Suprapubic skin (tissue), 4 donors: ENCODE measurements around the gene MEIS1. TPM values are rescaled to one million over a fixed set of nuclear protein-coding genes. Genes with fewer than 3 reads are reported as not detected.

Experiments used
- DNase-seq, 2 donors: peaks; one replicate each; pipeline ENCODE4 v3.0.0-alpha.2; 2019; ENCODE audit warnings: low spot score in 2 of 2
- H3K27ac ChIP-seq: fragments of 200-600 bp; sonication (generic); one replicate; pipeline ENCODE4 v1.5.1; 2019
- H3K27me3 ChIP-seq: fragments of 200-600 bp; sonication (generic); one replicate; pipeline ENCODE4 v1.5.1; 2019
- H3K36me3 ChIP-seq: fragments of 200-600 bp; sonication (generic); one replicate; pipeline ENCODE4 v1.5.1; 2019
- H3K4me1 ChIP-seq: fragments of 200-600 bp; sonication (generic); one replicate; pipeline ENCODE4 v1.5.1; 2019
- H3K4me3 ChIP-seq: fragments of 200-600 bp; sonication (generic); one replicate; pipeline ENCODE4 v1.5.1; 2019; ENCODE audit warnings: mild to moderate bottlenecking
- H3K9me3 ChIP-seq: fragments of 200-600 bp; sonication (generic); one replicate; pipeline ENCODE4 v1.5.1; 2019
- CTCF ChIP-seq, 2 donors: fragments of 200-600 bp in 1 of 2; fragments of 450-650 bp in 1 of 2; sonication (generic) in 1 of 2; IDR thresholded peaks; one replicate each; pipeline ENCODE4 v1.5.1; 2016 to 2019; ENCODE audit warnings: antibody characterized with exemption in 2 of 2, mild to moderate bottlenecking in 1 of 2, moderate library complexity in 1 of 2
- EP300 ChIP-seq: sonication (generic); formaldehyde crosslinking; IDR thresholded peaks from one replicate; pipeline ENCODE4 v1.6.1; 2017; ENCODE audit warnings: antibody characterized with exemption
- POLR2A ChIP-seq, 2 donors: fragments of 450-650 bp; IDR thresholded peaks; one replicate each; pipeline ENCODE4 v1.6.1; 2017; ENCODE audit warnings: antibody characterized with exemption in 2 of 2, mild to moderate bottlenecking in 2 of 2, moderate library complexity in 2 of 2
- POLR2AphosphoS5 ChIP-seq, 3 donors: sonication (generic); formaldehyde crosslinking; IDR thresholded peaks; one replicate each; pipeline ENCODE4 v1.6.1; 2017; ENCODE audit warnings: antibody characterized with exemption in 3 of 3
- WGBS: methylation state at CpG from one replicate; pipeline ENCODE4 v1.1.5; 2018; 5-methylcytosine and 5-hydroxymethylcytosine counted together
- total RNA-seq, 4 donors: library from RNA; depleted of rRNA; stranded (reverse); fragments of >200 nt; gene quantifications; one replicate each; pipeline ENCODE4 v1.1.0, GENCODE V29; 2016

Gene MEIS1
- total RNA-seq, 4 donors from 2014 or later = 12.7 to 28.0 (median 20.3) TPM

GRCh38 chr2:66442516-66443185 is 7.7 kb downstream of the MEIS1 start:
- Histone ChIP-seq H3K27ac (no peak overlapping the region), H3K4me1 (peaks cover 11% of the 10 kb centered on the region), H3K9me3 (no peaks in the 10 kb centered on the region), H3K4me3 (peak overlapping the region; percentile 25), H3K27me3 (peaks cover 15% of the 10 kb centered on the region), H3K36me3 (peaks cover 21% of the 10 kb centered on the region)
- no peak for DNase-seq
- 77% methylated on average over 10 of the region's 10 CpGs for WGBS
- no peak for TF ChIP-seq POLR2A (IDR thresholded peaks at IDR 0.05)
- TF ChIP-seq POLR2AphosphoS5 (IDR thresholded peaks at IDR 0.05) = no peak
- TF ChIP-seq CTCF (IDR thresholded peaks at IDR 0.05) = no peak
- no peak for TF ChIP-seq EP300

- DNase-seq = peak in 1 of 2 donors; percentile 59
- Histone ChIP-seq H3K27ac (peak overlapping the region; percentile 35), H3K4me3 (peak overlapping the region; percentile 25), H3K36me3 (peaks cover 21% of the 10 kb centered on the region), H3K9me3 (no peaks in the 10 kb centered on the region), H3K27me3 (peaks cover 14% of the 10 kb centered on the region), H3K4me1 (peaks cover 11% of the 10 kb centered on the region)
- TF ChIP-seq POLR2A (IDR thresholded peaks at IDR 0.05) = no peak
- TF ChIP-seq POLR2AphosphoS5 (IDR thresholded peaks at IDR 0.05) = no peak
- no peak for TF ChIP-seq CTCF (IDR thresholded peaks at IDR 0.05)
- no peak for TF ChIP-seq EP300
- WGBS = 71% methylated on average over 17 of the region's 17 CpGs
These were observed 8.5 kb downstream of the MEIS1 start for GRCh38 chr2:66443186-66443978.

DNA sequence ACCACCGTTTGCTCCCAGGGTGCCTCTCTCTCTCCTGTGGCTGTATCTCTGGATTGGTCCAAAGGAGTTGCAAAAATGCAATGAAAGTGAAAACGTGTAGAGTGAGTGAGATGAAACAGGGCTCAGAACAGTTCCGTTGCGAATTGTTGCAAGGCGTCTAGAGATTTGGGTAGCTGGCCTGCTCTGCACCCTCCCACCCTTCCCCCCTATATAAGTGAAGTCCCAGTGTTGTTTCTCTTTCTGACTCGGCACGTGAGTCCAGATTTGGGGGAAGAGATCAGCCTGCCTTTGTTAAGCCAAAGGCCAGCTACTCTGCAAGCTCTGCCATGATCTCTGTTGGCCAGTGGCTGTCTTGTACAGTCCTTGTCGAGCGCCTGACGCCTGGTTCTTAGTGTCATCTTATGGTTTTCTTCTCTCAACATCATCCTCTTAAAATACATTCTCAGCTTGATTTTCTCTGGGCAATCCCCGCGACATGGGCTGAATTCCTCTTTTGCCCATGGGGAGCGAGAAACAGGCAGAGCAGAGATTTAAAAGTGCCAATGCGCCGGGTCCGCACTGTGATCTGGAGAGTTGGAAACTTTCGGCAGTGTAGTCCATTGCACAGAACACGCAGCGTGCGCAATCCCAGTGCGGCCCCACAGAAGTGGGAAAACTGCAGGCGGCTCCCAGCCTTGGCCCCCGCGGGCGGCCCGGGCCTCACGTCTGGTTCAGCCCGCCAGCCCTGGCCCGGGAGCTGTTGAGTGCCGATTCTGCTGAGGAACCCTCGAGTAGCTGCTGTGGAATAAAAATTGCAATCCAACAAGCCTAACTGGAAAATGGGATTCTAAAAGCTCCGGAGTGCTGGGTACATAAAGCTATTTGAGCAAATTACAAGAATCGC is 9.3 kb downstream of the MEIS1 start:
- Histone ChIP-seq H3K4me1 (peaks cover 11% of the 10 kb centered on the region), H3K4me3 (peak overlapping the region; percentile 25), H3K9me3 (no peaks in the 10 kb centered on the region), H3K27me3 (peaks cover 13% of the 10 kb centered on the region), H3K27ac (peak overlapping the region; percentile 35), H3K36me3 (peaks cover 20% of the 10 kb centered on the region)
- no peak for DNase-seq
- no peak for TF ChIP-seq POLR2AphosphoS5 (IDR thresholded peaks at IDR 0.05)
- no peak for TF ChIP-seq CTCF (IDR thresholded peaks at IDR 0.05)
- no peak for TF ChIP-seq EP300
- 77% methylated on average over 31 of the region's 33 CpGs for WGBS

- WGBS = 56% methylated on average over 40 of the region's 52 CpGs
- H3K36me3 ChIP-seq = peaks cover 15% of the 10 kb centered on the region
- peaks cover 11% of the 10 kb centered on the region for H3K4me1 ChIP-seq
- peak overlapping the region; percentile 74 for H3K27ac ChIP-seq
- H3K4me3 ChIP-seq = peak overlapping the region; percentile 42
- H3K9me3 ChIP-seq = no peaks in the 10 kb centered on the region
- no peak for DNase-seq
- H3K27me3 ChIP-seq = peaks cover 8% of the 10 kb centered on the region
- TF ChIP-seq POLR2AphosphoS5 (IDR thresholded peaks at IDR 0.05) (no peak), EP300 (no peak), POLR2A (IDR thresholded peaks at IDR 0.05) (no peak), CTCF (IDR thresholded peaks at IDR 0.05) (no peak)
These were observed 10.4 kb downstream of the MEIS1 start for GRCh38 chr2:66445076-66445924.
